ENCODE results near the gene VPS13D. TPM values are rescaled to one million over a fixed set of nuclear protein-coding genes. Genes with fewer than 3 reads are reported as not detected.
A peak's percentile ranks its signal among the peaks of the same experiment; 100 is the strongest.

Gene VPS13D
- total RNA-seq, 1 experiment from 2014 or later = 29.0 TPM

DNA sequence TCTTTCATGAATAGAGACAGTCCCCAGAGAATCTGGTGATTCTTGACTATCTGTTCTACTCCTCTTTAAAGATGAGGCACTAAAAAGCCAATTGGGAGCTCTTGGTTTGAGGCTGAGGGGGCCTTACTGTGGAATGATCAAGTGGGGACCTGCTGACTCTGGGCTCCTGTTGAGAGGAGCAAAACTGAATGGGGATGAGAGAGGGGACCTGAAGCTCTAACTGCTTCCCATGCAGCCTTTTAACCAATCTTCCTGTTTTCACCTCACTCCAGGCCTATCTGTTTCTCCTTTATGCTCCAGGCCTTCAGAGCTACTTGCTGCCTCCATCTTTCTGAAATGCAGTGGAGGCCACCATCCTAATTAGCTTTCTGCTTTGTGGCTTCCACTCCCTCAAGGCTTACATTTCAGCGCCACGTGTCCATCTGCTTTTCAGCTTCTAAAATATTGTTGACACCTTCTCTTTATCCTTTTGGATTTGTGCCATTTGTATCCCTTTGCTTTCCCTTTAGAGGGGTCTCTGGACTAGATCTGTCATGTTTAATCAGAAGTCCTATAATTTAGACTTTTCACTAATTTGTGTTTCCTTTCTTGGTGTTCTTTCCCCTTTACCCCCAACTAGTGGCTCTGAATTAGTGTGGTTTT, 242.4 kb downstream of the VPS13D start:
- Mint-ChIP-seq H3K27me3 (ENCODE audit: low read depth) (no peaks in the 10 kb centered on the region), H3K4me3 (no peak overlapping the region), H3K36me3 (peaks cover 24% of the 10 kb centered on the region), H3K9me3 (peaks cover 24% of the 10 kb centered on the region), H3K27ac (peak overlapping the region; percentile 60; the same call in 1 of the 2 replicates), H3K4me1 (peaks cover 11% of the 10 kb centered on the region)
- DNase-seq (ENCODE audit: low spot score) = no peak
- ATAC-seq = no peak
- ChIA-PET CTCF (no interaction called here), POLR2A (no interaction called here)
- TF ChIP-seq RORB (CRISPR knock-in tag; IDR thresholded peaks at IDR 0.05) (no peak), GTF2I (CRISPR knock-in tag; conservative IDR thresholded peaks at IDR 0.05) (no peak)

DNA sequence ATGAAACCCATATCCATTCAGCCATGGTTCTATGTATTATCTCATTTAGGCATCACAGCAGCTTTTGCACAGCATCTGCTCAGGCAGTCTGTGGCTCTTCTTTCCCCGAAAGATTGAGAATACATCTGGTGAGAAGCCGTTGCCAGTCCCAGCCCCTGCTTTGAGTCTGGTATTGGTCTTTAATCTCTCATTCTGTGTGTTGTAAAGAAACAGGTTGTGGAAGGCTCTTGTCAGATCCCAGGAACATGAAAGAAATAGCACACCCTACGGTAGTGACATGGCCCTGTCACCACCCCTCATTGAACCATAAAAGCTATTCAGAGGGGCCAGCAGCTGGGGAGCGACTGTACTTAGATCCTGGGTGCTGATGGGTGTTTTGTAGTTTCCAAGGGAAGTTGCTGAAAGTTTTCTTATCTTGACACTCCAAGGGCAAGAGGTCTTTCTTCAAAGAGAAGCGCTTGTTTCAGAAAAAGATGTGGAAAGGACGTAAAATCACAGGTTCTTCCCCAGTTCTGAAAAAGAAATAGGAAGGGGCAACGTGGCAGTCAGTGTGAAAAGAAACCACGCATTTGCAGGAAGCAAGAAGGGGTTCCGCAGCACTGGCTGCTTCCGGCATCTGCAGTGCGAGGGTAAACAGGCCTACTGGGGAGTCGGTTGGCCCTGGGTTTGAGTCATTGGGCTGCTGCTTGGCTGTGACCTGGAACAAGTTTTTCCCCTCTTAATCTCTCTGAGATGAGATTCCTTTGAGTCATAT, 243.1 kb downstream of the VPS13D start:
- Mint-ChIP-seq H3K27me3 (ENCODE audit: low read depth) (no peaks in the 10 kb centered on the region), H3K4me1 (peaks cover 7% of the 10 kb centered on the region), H3K27ac (no peak overlapping the region), H3K36me3 (peaks cover 24% of the 10 kb centered on the region), H3K4me3 (no peak overlapping the region), H3K9me3 (peaks cover 24% of the 10 kb centered on the region)
- CTCF ChIA-PET = no interaction called here
- POLR2A ChIA-PET = no interaction called here
- TF ChIP-seq FOXJ3 (CRISPR knock-in tag; IDR thresholded peaks at IDR 0.05; ENCODE audit: borderline replicate concordance) (no peak), PREB (CRISPR knock-in tag; IDR thresholded peaks at IDR 0.05; ENCODE audit: borderline replicate concordance) (no peak), ZNF423 (CRISPR knock-in tag; IDR thresholded peaks at IDR 0.05) (no peak), CREB1 (CRISPR knock-in tag; IDR thresholded peaks at IDR 0.05) (no peak), FOXP1 (CRISPR knock-in tag; IDR thresholded peaks at IDR 0.05; ENCODE audit: borderline replicate concordance) (no peak), MAX (CRISPR knock-in tag; IDR thresholded peaks at IDR 0.05) (no peak), PRRX2 (CRISPR knock-in tag; IDR thresholded peaks at IDR 0.05) (no peak), E2F1 (CRISPR knock-in tag; IDR thresholded peaks at IDR 0.05) (no peak)
- TF ChIP-seq, protein P1, sequence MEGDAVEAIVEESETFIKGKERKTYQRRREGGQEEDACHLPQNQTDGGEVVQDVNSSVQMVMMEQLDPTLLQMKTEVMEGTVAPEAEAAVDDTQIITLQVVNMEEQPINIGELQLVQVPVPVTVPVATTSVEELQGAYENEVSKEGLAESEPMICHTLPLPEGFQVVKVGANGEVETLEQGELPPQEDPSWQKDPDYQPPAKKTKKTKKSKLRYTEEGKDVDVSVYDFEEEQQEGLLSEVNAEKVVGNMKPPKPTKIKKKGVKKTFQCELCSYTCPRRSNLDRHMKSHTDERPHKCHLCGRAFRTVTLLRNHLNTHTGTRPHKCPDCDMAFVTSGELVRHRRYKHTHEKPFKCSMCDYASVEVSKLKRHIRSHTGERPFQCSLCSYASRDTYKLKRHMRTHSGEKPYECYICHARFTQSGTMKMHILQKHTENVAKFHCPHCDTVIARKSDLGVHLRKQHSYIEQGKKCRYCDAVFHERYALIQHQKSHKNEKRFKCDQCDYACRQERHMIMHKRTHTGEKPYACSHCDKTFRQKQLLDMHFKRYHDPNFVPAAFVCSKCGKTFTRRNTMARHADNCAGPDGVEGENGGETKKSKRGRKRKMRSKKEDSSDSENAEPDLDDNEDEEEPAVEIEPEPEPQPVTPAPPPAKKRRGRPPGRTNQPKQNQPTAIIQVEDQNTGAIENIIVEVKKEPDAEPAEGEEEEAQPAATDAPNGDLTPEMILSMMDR (IDR thresholded peaks at IDR 0.05) = no peak
- TF ChIP-seq, protein P2, sequence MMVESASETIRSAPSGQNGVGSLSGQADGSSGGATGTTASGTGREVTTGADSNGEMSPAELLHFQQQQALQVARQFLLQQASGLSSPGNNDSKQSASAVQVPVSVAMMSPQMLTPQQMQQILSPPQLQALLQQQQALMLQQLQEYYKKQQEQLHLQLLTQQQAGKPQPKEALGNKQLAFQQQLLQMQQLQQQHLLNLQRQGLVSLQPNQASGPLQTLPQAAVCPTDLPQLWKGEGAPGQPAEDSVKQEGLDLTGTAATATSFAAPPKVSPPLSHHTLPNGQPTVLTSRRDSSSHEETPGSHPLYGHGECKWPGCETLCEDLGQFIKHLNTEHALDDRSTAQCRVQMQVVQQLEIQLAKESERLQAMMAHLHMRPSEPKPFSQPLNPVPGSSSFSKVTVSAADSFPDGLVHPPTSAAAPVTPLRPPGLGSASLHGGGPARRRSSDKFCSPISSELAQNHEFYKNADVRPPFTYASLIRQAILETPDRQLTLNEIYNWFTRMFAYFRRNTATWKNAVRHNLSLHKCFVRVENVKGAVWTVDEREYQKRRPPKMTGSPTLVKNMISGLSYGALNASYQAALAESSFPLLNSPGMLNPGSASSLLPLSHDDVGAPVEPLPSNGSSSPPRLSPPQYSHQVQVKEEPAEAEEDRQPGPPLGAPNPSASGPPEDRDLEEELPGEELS (CRISPR knock-in tag; IDR thresholded peaks at IDR 0.05) = no peak
- TF ChIP-seq, protein P3, sequence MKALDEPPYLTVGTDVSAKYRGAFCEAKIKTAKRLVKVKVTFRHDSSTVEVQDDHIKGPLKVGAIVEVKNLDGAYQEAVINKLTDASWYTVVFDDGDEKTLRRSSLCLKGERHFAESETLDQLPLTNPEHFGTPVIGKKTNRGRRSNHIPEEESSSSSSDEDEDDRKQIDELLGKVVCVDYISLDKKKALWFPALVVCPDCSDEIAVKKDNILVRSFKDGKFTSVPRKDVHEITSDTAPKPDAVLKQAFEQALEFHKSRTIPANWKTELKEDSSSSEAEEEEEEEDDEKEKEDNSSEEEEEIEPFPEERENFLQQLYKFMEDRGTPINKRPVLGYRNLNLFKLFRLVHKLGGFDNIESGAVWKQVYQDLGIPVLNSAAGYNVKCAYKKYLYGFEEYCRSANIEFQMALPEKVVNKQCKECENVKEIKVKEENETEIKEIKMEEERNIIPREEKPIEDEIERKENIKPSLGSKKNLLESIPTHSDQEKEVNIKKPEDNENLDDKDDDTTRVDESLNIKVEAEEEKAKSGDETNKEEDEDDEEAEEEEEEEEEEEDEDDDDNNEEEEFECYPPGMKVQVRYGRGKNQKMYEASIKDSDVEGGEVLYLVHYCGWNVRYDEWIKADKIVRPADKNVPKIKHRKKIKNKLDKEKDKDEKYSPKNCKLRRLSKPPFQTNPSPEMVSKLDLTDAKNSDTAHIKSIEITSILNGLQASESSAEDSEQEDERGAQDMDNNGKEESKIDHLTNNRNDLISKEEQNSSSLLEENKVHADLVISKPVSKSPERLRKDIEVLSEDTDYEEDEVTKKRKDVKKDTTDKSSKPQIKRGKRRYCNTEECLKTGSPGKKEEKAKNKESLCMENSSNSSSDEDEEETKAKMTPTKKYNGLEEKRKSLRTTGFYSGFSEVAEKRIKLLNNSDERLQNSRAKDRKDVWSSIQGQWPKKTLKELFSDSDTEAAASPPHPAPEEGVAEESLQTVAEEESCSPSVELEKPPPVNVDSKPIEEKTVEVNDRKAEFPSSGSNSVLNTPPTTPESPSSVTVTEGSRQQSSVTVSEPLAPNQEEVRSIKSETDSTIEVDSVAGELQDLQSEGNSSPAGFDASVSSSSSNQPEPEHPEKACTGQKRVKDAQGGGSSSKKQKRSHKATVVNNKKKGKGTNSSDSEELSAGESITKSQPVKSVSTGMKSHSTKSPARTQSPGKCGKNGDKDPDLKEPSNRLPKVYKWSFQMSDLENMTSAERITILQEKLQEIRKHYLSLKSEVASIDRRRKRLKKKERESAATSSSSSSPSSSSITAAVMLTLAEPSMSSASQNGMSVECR (CRISPR knock-in tag; IDR thresholded peaks at IDR 0.05; ENCODE audit: borderline replicate concordance) = no peak
- no peak for DNase-seq (ENCODE audit: low spot score)
- no peak for ATAC-seq

All from WTC11 (cell line).